ENCODE measurements around the gene HIRA. TPM values are rescaled to one million over a fixed set of nuclear protein-coding genes. Genes with fewer than 3 reads are reported as not detected.

Gene HIRA
- total and polyA plus RNA-seq, 9 of the 15 experiments (the other 6 are each of a cell fraction or from before 2014, with no cell fraction given) = 0.96 to 132 (median 58.4) TPM

DNA sequence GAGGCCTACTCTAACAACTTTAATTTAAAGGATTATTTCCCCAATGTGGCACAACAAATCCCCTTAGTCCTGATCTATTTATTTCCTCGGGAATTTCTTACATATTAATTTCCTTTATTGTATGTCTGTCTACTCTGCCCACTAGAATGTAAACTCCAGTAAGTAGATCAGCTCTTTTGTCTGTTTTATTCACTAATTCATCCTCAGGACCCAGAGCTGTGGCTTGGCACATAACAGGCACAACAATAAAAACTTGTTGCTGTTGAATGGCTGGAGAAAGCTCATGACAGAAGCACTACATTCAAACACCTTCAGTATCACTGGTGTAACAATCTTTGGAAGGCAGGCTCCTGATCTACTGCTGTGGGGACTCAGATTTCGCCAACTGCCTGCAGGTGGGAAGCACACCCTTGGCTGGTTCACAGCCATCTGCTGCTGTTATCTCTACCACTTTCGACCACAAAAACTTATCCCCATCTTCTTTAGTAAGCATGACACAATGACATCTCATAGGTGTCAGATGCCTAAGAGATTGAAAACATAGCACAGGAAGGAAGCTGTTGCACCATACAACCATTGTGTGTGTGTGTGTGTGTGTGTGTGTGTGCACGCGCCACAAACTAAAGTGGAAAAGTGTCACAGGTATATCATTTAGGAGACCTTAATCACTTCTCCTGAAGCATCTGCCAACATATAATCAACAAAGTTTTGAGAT, 11.9 kb downstream of the HIRA start (continued):
- TF ChIP-seq, protein P1, sequence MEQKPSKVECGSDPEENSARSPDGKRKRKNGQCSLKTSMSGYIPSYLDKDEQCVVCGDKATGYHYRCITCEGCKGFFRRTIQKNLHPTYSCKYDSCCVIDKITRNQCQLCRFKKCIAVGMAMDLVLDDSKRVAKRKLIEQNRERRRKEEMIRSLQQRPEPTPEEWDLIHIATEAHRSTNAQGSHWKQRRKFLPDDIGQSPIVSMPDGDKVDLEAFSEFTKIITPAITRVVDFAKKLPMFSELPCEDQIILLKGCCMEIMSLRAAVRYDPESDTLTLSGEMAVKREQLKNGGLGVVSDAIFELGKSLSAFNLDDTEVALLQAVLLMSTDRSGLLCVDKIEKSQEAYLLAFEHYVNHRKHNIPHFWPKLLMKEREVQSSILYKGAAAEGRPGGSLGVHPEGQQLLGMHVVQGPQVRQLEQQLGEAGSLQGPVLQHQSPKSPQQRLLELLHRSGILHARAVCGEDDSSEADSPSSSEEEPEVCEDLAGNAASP (IDR thresholded peaks at IDR 0.05) = no peak
- TF ChIP-seq AFF4 (CRISPR knock-in tag; IDR thresholded peaks at IDR 0.05) = no peak
- no peak for TF ChIP-seq ZNF224 (CRISPR knock-in tag; IDR thresholded peaks at IDR 0.05)
- no peak for TF ChIP-seq ATF3 (IDR thresholded peaks at IDR 0.05)
- 0 out of 2 replicates have a peak, but pooled peaks have one; percentile 64 for TF ChIP-seq ATF3 (CRISPR knock-in tag; conservative IDR thresholded peaks at IDR 0.05)
- no peak for TF ChIP-seq HLTF (IDR thresholded peaks at IDR 0.05)
- TF ChIP-seq PHB (CRISPR knock-in tag; IDR thresholded peaks at IDR 0.05) = no peak
- no peak for TF ChIP-seq CREM (IDR thresholded peaks at IDR 0.05; ENCODE audit: low read depth)
- peak; percentile 96 for TF ChIP-seq ZNF644 (tag; IDR thresholded peaks at IDR 0.05; ENCODE audit: low read depth)
- TF ChIP-seq CREB3 (tag; conservative IDR thresholded peaks at IDR 0.05; ENCODE audit: low read depth) = peak; percentile 94
- TF ChIP-seq PHF21A (IDR thresholded peaks at IDR 0.05; ENCODE audit: borderline replicate concordance, low read depth) = no peak
- no peak for TF ChIP-seq ZNF511 (CRISPR knock-in tag; IDR thresholded peaks at IDR 0.05)
- no peak for TF ChIP-seq ZZZ3 (IDR thresholded peaks at IDR 0.05)
- TF ChIP-seq, protein P2, sequence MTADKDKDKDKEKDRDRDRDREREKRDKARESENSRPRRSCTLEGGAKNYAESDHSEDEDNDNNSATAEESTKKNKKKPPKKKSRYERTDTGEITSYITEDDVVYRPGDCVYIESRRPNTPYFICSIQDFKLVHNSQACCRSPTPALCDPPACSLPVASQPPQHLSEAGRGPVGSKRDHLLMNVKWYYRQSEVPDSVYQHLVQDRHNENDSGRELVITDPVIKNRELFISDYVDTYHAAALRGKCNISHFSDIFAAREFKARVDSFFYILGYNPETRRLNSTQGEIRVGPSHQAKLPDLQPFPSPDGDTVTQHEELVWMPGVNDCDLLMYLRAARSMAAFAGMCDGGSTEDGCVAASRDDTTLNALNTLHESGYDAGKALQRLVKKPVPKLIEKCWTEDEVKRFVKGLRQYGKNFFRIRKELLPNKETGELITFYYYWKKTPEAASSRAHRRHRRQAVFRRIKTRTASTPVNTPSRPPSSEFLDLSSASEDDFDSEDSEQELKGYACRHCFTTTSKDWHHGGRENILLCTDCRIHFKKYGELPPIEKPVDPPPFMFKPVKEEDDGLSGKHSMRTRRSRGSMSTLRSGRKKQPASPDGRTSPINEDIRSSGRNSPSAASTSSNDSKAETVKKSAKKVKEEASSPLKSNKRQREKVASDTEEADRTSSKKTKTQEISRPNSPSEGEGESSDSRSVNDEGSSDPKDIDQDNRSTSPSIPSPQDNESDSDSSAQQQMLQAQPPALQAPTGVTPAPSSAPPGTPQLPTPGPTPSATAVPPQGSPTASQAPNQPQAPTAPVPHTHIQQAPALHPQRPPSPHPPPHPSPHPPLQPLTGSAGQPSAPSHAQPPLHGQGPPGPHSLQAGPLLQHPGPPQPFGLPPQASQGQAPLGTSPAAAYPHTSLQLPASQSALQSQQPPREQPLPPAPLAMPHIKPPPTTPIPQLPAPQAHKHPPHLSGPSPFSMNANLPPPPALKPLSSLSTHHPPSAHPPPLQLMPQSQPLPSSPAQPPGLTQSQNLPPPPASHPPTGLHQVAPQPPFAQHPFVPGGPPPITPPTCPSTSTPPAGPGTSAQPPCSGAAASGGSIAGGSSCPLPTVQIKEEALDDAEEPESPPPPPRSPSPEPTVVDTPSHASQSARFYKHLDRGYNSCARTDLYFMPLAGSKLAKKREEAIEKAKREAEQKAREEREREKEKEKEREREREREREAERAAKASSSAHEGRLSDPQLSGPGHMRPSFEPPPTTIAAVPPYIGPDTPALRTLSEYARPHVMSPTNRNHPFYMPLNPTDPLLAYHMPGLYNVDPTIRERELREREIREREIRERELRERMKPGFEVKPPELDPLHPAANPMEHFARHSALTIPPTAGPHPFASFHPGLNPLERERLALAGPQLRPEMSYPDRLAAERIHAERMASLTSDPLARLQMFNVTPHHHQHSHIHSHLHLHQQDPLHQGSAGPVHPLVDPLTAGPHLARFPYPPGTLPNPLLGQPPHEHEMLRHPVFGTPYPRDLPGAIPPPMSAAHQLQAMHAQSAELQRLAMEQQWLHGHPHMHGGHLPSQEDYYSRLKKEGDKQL (CRISPR knock-in tag; IDR thresholded peaks at IDR 0.05; ENCODE audit: borderline replicate concordance) = no peak
